ENCODE results near the gene RPS14.

The RPS14 gene

GRCh38 chr5:150404535-150404934 lies 45.0 kb downstream of the RPS14 start:
- TF ChIP-seq SIN3A (IDR thresholded peaks at IDR 0.05; ENCODE audit: borderline replicate concordance, insufficient read depth, low read length) (no peak), POLR2AphosphoS5 (IDR thresholded peaks at IDR 0.05; ENCODE audit: low read depth, low read length) (no peak), FOXP2 (optimal IDR thresholded peaks at IDR 0.05; ENCODE audit: borderline replicate concordance, extremely low read depth, extremely low read length, insufficient read depth) (no peak), REST (IDR thresholded peaks at IDR 0.05; ENCODE audit: insufficient read depth in 1 of 2, low read depth in 2 of 2, low read length in 2 of 2) (no peak), TAF1 (IDR thresholded peaks at IDR 0.05; ENCODE audit: borderline replicate concordance, insufficient read depth, low read length) (no peak)

- no peak for TF ChIP-seq TAF1 (IDR thresholded peaks at IDR 0.05; ENCODE audit: borderline replicate concordance, insufficient read depth, low read length)
- no peak for TF ChIP-seq SIN3A (IDR thresholded peaks at IDR 0.05; ENCODE audit: borderline replicate concordance, insufficient read depth, low read length)
- no peak for TF ChIP-seq REST (IDR thresholded peaks at IDR 0.05; ENCODE audit: insufficient read depth in 1 of 2, low read depth in 2 of 2, low read length in 2 of 2)
- no peak for TF ChIP-seq FOXP2 (optimal IDR thresholded peaks at IDR 0.05; ENCODE audit: borderline replicate concordance, extremely low read depth, extremely low read length, insufficient read depth)
- no peak for TF ChIP-seq POLR2AphosphoS5 (IDR thresholded peaks at IDR 0.05; ENCODE audit: low read depth, low read length)
Observed at GRCh38 chr5:150404121-150404520, 45.4 kb downstream of the RPS14 start.

DNA sequence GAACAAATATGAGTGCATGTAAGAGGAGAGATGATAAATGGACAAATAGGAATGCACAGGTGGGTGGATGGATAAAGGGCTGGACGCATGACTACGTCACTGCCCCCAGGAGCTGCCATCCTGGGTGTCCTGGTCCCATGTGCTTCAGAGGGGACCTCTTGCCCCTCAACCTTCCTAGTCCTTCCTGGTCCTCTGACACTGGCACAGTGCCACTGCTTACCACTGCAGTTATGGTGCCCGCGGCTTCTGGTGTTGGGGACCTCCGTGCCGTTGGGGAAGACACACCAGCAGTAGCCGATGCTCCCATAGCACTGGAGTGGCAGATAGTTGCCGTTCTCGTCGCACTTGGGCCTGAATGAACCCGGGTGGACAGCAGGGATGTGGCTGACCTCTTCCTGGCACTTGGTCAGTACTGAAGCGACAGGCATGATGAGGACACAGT lies 46.6 kb downstream of the RPS14 start:
- TF ChIP-seq POLR2AphosphoS5 (IDR thresholded peaks at IDR 0.05; ENCODE audit: low read depth, low read length) = no peak
- no peak for TF ChIP-seq SIN3A (IDR thresholded peaks at IDR 0.05; ENCODE audit: borderline replicate concordance, insufficient read depth, low read length)
- no peak for TF ChIP-seq FOXP2 (optimal IDR thresholded peaks at IDR 0.05; ENCODE audit: borderline replicate concordance, extremely low read depth, extremely low read length, insufficient read depth)
- no peak for TF ChIP-seq TAF1 (IDR thresholded peaks at IDR 0.05; ENCODE audit: borderline replicate concordance, insufficient read depth, low read length)
- TF ChIP-seq REST (IDR thresholded peaks at IDR 0.05; ENCODE audit: insufficient read depth in 1 of 2, low read depth in 2 of 2, low read length in 2 of 2) = no peak

DNA sequence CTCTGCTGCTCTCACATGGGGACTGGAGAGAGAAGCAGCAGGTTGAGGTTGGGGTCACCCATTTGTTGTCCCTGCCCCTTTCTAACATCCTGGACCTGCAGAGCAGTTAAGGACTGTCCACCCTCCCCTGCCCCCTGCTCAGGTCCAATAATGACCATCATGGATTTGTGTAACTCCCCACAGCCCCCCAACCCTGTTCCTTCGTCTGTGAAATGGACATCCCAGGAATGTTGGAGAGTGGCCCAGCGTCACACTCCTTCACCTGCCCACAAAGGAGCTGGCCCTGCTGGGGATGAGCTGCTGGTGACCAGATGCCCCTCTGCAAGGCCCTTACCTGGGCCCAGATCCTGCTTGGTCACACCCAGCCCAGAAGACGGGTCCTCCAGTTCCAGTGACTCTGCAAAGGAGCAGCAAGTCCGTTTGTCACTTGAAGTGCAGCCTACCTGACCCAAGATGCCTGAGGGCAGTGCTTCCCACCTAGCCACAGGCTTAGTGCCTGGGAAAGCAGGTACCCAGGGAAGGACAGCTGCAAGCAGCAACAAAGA lies 47.2 kb downstream of the RPS14 start:
- TF ChIP-seq REST (IDR thresholded peaks at IDR 0.05; ENCODE audit: insufficient read depth in 1 of 2, low read depth in 2 of 2, low read length in 2 of 2) (no peak), SIN3A (IDR thresholded peaks at IDR 0.05; ENCODE audit: borderline replicate concordance, insufficient read depth, low read length) (no peak), POLR2AphosphoS5 (IDR thresholded peaks at IDR 0.05; ENCODE audit: low read depth, low read length) (no peak), TAF1 (IDR thresholded peaks at IDR 0.05; ENCODE audit: borderline replicate concordance, insufficient read depth, low read length) (no peak), FOXP2 (optimal IDR thresholded peaks at IDR 0.05; ENCODE audit: borderline replicate concordance, extremely low read depth, extremely low read length, insufficient read depth) (no peak)
